ENCODE data around the gene PFKFB3.

DNA sequence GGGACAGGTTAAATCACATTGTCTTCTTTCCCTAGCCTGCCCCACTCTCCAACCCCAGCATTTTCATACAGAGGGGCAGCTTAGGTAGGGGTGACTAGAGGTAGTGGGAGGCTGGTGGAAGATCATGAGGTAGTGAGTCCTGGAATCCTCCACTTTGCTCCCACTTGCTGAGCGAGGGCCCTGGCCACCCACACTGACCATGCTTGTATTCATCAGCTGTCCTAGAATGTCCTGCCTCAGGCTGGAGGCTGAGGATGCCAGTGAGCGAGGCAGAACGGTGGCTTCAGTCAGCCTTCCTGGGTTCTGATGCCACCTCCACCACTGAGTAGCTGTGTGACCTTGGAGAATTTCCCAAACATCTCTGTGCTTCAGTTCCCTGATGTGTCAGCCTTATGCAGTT lies 34.6 kb upstream of the PFKFB3 start:
- no peak for TF ChIP-seq TSHZ2 (CRISPR knock-in tag; IDR thresholded peaks at IDR 0.05)
- TF ChIP-seq, protein P1, sequence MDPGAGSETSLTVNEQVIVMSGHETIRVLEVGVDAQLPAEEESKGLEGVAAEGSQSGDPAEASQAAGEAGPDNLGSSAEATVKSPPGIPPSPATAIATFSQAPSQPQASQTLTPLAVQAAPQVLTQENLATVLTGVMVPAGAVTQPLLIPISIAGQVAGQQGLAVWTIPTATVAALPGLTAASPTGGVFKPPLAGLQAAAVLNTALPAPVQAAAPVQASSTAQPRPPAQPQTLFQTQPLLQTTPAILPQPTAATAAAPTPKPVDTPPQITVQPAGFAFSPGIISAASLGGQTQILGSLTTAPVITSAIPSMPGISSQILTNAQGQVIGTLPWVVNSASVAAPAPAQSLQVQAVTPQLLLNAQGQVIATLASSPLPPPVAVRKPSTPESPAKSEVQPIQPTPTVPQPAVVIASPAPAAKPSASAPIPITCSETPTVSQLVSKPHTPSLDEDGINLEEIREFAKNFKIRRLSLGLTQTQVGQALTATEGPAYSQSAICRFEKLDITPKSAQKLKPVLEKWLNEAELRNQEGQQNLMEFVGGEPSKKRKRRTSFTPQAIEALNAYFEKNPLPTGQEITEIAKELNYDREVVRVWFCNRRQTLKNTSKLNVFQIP (CRISPR knock-in tag; IDR thresholded peaks at IDR 0.05; ENCODE audit: borderline replicate concordance, low read depth), result no peak
- TF ChIP-seq, protein P2, sequence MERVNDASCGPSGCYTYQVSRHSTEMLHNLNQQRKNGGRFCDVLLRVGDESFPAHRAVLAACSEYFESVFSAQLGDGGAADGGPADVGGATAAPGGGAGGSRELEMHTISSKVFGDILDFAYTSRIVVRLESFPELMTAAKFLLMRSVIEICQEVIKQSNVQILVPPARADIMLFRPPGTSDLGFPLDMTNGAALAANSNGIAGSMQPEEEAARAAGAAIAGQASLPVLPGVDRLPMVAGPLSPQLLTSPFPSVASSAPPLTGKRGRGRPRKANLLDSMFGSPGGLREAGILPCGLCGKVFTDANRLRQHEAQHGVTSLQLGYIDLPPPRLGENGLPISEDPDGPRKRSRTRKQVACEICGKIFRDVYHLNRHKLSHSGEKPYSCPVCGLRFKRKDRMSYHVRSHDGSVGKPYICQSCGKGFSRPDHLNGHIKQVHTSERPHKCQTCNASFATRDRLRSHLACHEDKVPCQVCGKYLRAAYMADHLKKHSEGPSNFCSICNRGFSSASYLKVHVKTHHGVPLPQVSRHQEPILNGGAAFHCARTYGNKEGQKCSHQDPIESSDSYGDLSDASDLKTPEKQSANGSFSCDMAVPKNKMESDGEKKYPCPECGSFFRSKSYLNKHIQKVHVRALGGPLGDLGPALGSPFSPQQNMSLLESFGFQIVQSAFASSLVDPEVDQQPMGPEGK (CRISPR knock-in tag; IDR thresholded peaks at IDR 0.05; ENCODE audit: borderline replicate concordance), result no peak
- no peak for TF ChIP-seq ZFP3 (CRISPR knock-in tag; IDR thresholded peaks at IDR 0.05)
- TF ChIP-seq OSR1 (CRISPR knock-in tag; IDR thresholded peaks at IDR 0.05), result no peak
- TF ChIP-seq ZNF70 (CRISPR knock-in tag; IDR thresholded peaks at IDR 0.05), result no peak

All from SK-N-SH treated with all-trans-retinoic acid at 6 μM for 48 hours (cell line).